NCI-H2107 (cell line): ENCODE results near the gene IL23A.

ENCODE experiments used
- DNase-seq: peaks from one replicate; lab custom pipeline; 2025; lab: John Stamatoyannopoulos, UW

Gene IL23A

GRCh38 chr12:56361487-56362129 lies 22.9 kb downstream of the IL23A start:
- no peak for DNase-seq

- DNase-seq: no peak
Measured at GRCh38 chr12:56362130-56363059, 23.7 kb downstream of the IL23A start, which contains the start of gene APOF. APOF (minus strand) TSS chr12:56362857; CDS start chr12:56362745, 112 bp downstream.

- no peak for DNase-seq
Measured at GRCh38 chr12:56366948-56367347, 28.3 kb downstream of the IL23A start.

- DNase-seq: no peak
Measured at GRCh38 chr12:56373515-56373914, 34.8 kb downstream of the IL23A start.

- no peak for DNase-seq
Measured at GRCh38 chr12:56374726-56375597, 36.3 kb downstream of the IL23A start.

GRCh38 chr12:56375598-56376434 lies 37.1 kb downstream of the IL23A start:
- no peak for DNase-seq

GRCh38 chr12:56377310-56377988 lies 38.8 kb downstream of the IL23A start:
- DNase-seq: no peak

GRCh38 chr12:56377989-56378316 lies 39.3 kb downstream of the IL23A start:
- no peak for DNase-seq

- DNase-seq: no peak
Measured at GRCh38 chr12:56382611-56383010, 43.9 kb downstream of the IL23A start.

GRCh38 chr12:56385873-56386272 lies 47.2 kb downstream of the IL23A start:
- no peak for DNase-seq

- DNase-seq: no peak
Measured at GRCh38 chr12:56387152-56387736, 48.6 kb downstream of the IL23A start.

- DNase-seq: no peak
Measured at GRCh38 chr12:56389412-56389811, 50.7 kb downstream of the IL23A start.
